ENCODE measurements around the gene OSBPL6. TPM values are rescaled to one million over a fixed set of nuclear protein-coding genes. Genes with fewer than 3 reads are reported as not detected.
A peak's percentile ranks its signal among the peaks of the same experiment; 100 is the strongest.

Gene OSBPL6
- total RNA-seq, 1 donor: 5.2 TPM

- no peak overlapping the region for H3K4me3 ChIP-seq (ENCODE audit: low read depth, low read length)
- no peak for TF ChIP-seq CTCF (IDR thresholded peaks at IDR 0.05; ENCODE audit: insufficient read depth, low read length)
- DNase-seq (ENCODE audit: low read depth): no peak
Measured at GRCh38 chr2:178436662-178437061, 242.3 kb downstream of the OSBPL6 start.

DNA sequence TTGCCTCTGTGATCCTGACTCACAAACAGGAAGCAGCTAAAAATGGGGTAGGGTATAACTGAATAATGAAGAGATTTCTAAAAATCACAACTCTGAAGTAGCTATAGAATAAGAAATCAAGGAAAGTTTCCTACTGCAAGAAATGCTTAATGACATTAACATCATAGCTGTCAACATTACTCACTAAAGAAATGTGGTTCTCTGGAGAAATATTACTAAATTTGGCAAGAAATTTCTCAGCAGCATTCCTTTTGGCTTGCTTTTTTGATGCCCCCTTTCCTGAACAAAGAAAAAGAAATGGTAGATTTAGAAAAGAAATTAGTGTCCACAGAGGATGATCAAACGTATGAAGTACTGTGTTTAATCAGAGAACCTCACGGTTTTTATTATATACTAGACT lies 247.1 kb downstream of the OSBPL6 start:
- no peak for DNase-seq (ENCODE audit: low read depth)
- TF ChIP-seq CTCF (IDR thresholded peaks at IDR 0.05; ENCODE audit: insufficient read depth, low read length): no peak
- H3K4me3 ChIP-seq (ENCODE audit: low read depth, low read length): no peak overlapping the region

DNA sequence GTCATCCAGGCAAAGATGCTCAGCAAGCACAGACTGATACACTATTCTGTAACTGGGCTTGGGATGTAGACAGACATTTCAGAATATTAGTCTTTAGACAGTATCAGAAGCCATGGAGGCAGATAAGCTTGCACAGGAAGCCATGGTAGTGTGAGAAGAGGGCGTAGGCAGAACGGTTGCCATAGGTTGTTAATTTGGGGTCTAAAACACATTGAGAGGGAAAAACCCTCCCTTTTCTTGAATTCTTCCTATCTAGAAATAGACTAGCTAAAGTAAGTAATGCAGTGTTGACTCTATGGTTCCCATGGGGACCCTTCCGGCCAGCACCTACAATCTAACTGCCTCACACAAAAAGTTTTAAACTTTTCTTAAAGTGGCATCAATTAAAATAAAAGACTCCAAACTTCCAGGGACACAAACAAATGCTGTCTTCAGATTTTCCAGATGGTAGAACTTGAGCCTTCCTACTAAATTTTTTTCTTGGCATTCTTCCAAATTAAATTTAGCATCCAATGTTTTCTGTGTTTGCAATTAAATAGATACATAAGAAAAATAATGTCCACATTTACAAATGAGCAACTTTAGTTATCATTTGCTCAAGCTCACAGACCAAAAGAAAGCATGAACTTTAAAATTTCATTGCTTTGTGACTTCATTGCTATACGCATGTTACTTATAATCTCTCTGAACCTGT lies 254.8 kb downstream of the OSBPL6 start:
- TF ChIP-seq CTCF (IDR thresholded peaks at IDR 0.05; ENCODE audit: insufficient read depth, low read length): no peak
- peak; percentile 2 for DNase-seq (ENCODE audit: low read depth)
- no peak overlapping the region for H3K4me3 ChIP-seq (ENCODE audit: low read depth, low read length)

- no peak for TF ChIP-seq CTCF (IDR thresholded peaks at IDR 0.05; ENCODE audit: insufficient read depth, low read length)
- H3K4me3 ChIP-seq (ENCODE audit: low read depth, low read length): peak overlapping the region; percentile 89
- DNase-seq (ENCODE audit: low read depth): peak; percentile 16
Measured at GRCh38 chr2:178449700-178450523, 255.6 kb downstream of the OSBPL6 start.

DNA sequence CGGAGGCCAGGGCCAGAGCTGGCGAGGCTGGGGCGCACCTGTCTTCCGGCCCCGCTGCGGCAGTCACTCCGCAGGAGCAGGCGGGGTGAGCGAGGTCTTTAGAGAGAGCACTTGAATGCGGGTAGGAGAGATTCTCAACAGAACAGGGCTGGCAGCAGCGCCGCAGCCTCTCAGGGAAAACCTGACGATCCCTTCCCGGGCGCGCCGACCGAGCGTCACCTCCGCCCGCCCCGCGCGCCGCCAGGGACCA lies 256.1 kb downstream of the OSBPL6 start:
- no peak for DNase-seq (ENCODE audit: low read depth)
- TF ChIP-seq CTCF (IDR thresholded peaks at IDR 0.05; ENCODE audit: insufficient read depth, low read length): no peak
- peak overlapping the region; percentile 89 for H3K4me3 ChIP-seq (ENCODE audit: low read depth, low read length)

DNA sequence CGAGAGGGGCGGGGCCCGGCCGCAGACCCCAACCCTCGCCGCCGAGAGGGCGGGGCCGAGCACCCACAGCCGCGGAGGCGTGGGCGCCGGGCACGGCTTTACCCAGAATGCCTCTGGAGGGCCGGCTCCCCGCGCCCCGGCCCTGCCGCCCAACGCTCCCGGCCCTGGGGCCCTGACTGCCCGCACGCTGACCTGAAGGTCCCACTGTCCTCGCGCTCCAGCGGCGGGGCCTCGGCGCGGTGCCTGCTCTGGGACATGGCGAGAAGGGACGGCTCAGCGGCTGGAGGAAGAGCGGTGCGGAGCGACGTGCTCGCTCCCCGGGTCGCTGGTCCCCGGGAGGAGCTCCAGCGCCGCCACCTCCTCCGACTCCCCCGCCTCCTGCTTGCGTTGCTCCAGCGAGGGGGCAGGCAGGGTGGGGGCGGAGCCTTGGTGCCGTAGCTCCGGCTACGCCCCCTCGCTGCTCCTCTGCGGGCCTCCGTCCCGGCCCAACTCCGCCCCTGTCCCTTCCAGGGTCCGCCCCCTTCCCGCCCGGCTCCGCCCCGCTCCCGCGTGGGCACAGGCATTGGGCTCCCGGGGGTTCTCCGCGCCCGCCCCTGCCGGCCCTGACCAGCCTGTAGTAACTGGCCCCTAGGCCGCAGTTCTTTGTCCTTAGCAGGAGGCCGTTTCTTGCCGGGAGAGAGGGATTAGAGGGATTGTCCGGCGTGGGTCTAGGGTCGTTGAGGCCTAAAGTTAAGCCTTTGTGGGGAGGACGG lies 256.6 kb downstream of the OSBPL6 start, which contains the start of the genes PJVK and PRKRA:
PJVK (plus strand) TSS at position 605 of the 752 bp plus-strand sequence. CDS start 2,032 bp downstream, outside the sequence.
PRKRA (minus strand) TSS at position 402 of the 752 bp plus-strand sequence; CDS start at position 257, 145 bp downstream.
- peak within 1 kb of the TSS; percentile 89 for H3K4me3 ChIP-seq (ENCODE audit: low read depth, low read length)
- peak; percentile 96 for DNase-seq (ENCODE audit: low read depth)
- TF ChIP-seq CTCF (IDR thresholded peaks at IDR 0.05; ENCODE audit: insufficient read depth, low read length): no peak

Measured in fibroblast of the aortic adventitia (primary cell).